NCI-H69 (cell line): ENCODE data around the gene ARMC8.

Source experiments
- DNase-seq: peaks from one replicate; lab custom pipeline; 2025; lab: John Stamatoyannopoulos, UW

Gene ARMC8

DNA sequence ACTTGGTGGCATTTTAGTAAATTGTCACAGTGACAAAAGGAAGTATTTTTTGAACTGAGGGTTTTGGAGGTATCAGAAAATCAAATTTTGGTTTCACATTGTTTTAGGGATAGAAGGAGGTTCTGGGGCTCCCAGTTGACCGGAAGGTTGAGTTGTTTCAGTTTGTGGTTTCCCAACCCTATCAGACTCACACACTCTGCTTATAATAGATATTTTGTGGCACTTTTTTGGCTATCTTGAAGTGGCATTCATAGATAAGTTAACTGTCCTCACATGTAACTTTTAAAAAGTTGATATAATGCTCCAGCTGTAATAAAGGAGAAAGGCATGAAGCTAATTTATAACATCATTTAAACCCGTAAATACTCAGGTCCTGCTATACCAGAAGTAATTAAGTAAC lies 12.8 kb downstream of the ARMC8 start:
- DNase-seq: no peak

DNA sequence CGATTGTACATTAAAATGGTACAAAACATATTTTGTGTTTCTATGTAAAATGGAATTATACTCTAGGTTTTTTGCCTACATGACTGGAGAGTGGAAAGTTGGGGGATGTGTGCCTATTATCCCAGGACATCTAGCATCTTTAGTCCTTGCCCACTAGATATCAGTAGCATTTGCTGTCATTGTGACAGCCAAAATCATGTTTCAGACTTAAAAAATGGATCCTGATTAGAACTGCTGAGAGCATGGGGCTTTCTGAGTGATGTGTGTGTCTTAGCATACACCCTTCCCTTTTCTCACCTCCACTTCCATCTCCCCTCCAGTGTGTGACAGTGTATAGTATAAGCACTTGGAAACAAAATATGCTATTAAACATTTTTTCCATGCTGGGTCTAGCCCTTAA lies 13.3 kb downstream of the ARMC8 start:
- no peak for DNase-seq

DNA sequence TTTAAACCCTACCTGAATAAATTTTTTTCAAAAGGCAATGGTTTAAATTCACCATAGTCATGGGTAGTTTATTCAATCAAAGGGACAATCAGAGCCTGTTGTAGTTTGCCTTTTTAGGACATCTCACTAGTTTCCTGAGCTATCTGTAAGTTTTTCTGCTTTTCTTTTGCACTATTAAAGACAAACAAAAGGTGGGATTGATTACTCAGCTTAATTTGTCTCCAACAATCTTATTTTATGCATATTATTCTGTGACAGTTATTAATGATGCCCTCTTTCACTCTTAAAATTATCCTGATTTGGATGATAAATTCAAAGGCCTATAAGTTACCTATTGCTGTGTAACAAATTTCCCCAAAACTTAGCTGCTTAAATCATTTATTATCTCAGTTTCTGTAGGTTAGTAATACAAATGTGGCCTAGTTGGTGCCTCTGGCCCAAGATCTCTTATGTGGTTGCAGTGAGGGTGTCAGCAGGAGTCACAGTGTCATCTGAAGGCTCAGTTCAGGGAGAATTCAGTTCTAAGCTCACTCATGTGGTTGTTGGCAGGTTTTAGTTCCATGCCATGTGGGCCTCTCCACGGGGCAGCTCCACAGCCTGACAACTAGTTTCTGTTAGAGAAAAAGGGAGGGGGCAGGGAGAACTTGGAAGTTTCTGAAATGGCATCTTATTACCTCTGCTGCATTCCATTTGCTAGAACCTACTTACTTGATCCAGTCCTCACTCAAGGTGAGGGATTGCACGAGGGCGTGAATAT lies 16.0 kb downstream of the ARMC8 start:
- DNase-seq: no peak

DNA sequence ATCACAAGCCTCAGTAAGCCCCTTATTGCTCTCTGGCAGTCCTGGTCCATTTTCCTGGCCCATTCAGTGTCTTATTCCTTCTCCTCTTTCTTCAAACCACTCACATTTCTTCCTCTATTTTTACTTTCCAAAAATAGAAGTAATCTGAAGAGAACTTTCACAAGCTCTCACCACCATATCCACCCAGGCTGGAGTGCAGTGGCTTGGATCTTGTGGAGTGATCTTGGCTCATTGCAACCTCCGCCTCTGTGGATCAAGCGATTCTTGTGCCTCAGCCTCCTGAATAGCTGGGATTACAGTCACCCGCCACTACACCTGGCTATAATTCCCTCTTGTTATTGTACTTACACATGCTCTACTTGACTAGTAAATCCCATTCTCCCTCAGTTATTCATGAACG lies 16.8 kb downstream of the ARMC8 start:
- DNase-seq: no peak

DNA sequence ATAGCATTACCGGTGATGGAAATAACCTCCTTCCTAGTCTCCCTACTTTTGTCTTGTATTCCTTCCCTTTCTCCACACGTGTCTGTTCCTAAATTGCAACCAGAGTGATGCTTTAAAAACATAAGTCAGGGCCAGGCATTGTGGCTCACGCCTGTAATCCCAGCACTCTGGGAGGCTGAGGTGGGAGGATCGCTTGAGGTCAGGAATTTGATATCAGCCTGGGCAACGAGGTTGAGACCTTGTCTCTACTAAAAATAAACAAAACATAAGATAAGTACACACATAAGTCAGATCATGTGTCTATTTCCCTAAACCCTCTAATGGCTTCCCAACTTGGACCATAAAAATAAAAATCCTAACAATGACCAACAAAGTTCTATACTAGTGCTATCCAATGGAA lies 18.4 kb downstream of the ARMC8 start:
- DNase-seq: no peak

DNA sequence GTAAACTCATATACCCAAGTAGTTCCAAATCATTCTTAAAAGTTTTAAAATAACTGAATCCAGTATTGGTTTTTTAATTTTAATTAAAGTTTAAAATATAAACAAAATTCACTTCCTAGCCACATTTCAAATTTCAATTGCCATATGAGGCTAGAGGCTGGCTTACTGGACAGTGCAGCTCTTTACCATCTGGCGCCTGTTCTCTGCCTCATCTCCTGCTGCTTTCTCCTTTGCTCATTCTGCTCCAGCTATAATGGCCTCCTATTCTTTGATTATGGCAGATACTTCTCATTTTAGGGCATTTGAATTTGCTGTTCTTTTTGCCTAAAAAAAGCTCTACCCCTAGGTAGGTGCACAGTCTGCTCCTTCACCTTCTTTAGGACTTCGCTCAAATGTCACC lies 19.1 kb downstream of the ARMC8 start:
- DNase-seq: peak; percentile 41

DNA sequence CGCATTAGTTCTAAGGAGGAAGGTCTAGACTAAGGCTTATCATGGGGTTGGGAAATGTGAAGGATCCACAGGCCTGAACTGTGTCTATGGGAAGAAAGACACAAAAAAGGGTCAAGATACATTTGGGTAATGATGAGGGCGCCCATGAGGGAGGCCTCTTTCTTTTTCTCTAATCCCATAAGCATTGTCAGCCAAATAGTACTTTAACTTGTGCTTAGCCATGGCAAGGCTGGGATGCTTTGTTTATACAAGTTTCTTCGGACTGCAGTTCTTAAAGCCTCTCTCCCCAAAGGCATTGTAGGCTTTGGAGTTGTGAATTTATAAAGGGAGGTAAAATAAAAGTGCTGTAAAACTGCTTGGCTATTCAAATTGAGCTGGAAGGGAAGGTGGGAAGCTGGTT lies 23.4 kb downstream of the ARMC8 start:
- DNase-seq: no peak

DNA sequence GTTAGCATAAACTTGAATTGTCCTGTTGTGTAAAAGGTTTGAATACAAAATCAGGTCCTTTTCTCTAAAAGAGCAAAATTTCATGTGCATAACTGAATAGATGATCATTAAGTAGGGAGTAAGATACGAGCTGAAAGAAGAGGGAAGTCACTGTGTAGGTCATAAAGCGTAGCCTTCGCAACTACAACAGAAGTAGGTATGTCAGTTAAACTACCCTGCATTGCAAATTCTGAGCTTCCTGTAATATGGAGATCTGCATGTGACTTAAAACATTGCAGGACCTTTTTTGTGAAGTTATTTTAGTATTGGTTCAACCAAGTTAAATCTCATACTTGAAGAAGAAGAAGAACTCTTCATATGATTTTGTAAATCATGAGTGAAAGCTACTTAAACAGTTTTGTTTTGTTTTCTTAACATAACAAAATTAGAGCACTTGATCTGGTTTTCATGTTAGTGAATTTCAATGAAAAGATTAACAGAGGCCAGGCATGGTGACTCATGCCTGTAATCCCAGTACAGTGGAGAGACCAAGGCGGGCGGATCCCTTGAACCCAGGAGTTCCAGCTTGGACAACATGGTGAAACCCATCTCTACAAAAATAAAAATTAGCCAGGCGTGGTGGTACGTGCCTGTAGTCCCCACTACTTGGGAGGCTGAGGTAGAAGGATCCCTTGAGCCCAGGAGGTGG lies 26.4 kb downstream of the ARMC8 start:
- DNase-seq: no peak

DNA sequence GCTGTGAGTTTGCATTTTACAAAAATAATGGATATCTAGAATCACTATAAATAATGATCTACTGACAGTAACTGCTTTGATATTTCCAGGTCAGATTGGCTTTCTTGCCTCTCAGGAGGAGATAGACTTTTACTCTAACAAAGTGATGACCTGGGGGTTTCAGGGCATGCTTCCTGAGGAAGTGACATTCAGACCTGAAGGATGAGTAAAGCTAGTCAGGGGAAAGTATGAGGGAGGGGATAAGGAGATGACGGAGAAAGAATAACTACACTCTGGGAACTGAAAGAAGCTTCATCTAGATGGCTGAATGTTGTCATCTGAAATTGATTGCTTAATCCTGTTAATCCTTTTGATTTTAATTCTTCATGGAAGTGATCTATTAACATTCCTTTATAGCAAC lies 32.2 kb downstream of the ARMC8 start:
- DNase-seq: no peak

DNA sequence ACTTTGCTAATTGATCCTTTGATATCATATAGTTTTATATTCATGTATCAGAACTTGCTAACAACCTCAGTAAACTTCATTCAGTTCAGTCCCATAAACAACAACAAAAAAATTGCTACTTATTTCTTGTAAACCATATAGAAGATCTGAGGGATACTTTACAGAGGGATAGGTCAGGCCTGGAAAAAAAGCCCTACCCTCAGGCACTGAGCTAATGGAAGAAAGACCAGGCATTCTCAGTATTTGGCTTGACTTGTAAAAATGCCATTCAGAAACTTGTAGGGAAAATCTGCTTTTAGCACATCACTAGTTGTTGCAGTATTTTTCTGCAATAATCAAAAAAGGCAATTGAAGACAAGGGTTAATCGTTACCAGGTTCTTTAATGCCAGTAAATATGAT lies 33.1 kb downstream of the ARMC8 start:
- DNase-seq: no peak

DNA sequence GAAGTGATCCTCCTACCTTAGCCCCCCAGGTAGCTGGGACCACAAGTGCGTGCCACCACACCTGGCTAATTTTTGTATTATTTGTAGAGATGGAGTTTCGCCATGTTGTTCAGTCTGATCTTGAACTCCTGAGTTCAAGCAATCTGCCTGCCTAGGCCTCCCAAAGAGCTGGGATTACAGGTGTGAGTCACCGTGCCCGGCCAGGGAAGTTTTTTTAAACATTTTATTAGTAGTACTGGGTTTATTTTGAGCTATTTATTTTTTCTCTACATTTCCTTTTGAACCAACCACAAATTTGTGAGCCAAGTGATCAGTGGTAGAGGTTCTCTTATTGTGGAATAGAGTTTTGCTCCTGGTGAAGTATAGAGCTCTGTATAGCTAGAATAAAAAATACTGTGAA lies 33.7 kb downstream of the ARMC8 start:
- no peak for DNase-seq

DNA sequence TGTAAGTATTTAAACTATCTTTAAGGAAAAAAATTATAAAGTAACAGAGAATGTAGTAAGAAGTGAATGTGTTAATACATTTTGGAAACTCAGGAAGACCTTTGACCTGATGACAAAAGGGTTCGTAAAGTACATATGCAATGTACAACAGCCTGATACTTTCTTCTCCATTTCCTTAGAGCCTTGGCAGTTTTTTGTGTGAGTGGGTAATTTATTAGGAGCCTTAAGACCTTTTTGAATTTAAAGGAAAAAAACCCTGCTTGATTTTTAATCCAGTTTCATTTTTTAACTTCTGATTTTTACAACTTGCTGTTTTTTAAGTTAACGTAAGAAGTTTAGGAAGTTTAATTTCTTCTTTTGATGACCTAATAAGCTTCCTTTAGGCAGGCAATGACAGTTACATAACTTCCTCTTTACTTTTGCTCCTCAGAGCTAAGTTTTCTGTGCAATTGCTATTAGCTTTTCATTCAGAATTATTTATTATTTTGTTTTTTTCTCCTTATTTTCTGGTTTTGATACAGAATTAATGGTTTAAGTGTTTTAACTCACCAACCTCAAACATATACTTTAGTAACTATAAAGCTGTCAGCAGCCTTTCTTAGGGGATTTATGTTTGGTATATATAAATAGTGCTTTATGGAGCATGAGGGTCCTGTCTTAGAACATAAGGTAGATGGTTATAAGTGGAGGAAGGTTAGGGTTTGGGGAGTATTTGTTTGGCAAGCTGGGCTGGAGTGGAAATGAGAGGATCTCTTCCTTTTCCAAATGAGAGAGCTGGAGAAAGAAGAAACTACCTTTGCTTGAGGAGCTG lies 35.2 kb downstream of the ARMC8 start:
- DNase-seq: no peak

DNA sequence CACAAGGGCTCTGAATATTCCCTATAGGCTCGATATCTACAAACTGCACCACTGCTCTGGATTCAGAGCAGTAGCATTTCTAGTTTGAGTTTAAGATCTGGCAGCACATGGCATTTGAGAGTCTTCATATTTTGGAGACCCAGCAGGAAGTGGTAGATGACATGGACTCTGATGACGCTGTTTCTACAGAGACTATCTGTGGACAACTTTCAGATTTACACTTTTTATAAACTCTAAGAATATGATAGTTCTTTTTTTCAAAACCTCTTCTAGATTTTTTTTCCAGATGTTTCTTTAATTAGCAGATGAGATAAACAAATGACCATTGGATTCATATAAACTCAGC lies 35.8 kb downstream of the ARMC8 start:
- no peak for DNase-seq

DNA sequence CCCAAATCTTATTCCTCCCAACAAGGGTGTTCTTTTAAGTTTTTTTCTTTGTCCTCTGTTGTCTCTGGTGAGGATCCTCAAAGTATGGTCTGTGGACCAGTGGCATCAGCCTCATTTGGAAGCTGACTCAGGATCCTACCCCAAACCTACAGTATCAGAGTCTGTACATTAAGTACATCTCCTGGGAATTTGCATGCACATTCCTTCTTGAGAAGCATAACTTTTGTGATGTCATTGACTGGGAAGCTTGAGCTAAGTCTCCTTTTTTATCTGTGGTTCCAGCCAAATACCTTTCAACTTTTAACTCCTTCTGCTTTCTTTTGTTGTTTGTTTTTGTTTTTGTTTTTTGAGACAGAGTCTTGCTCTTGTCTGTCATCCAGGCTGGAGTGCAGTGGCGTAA lies 40.5 kb downstream of the ARMC8 start:
- DNase-seq: no peak

DNA sequence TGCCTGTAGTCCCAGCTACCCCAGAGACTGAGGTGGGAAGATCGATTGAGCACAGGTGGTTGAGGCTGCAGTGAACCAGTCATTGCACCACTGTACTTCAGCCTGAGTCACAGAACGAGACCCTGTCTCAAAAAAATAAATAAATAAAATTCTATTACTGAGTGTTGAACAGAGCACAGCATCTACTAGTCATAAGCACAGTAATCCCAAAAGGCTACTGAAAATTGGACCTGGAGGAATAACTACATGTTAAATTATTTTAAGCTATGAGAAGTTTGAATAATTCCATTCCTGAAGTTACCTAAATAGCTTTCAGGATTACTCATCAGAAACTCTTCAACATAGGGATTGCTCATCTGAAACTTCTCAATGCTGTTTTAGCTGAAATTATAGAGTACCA lies 43.4 kb downstream of the ARMC8 start:
- DNase-seq: no peak

DNA sequence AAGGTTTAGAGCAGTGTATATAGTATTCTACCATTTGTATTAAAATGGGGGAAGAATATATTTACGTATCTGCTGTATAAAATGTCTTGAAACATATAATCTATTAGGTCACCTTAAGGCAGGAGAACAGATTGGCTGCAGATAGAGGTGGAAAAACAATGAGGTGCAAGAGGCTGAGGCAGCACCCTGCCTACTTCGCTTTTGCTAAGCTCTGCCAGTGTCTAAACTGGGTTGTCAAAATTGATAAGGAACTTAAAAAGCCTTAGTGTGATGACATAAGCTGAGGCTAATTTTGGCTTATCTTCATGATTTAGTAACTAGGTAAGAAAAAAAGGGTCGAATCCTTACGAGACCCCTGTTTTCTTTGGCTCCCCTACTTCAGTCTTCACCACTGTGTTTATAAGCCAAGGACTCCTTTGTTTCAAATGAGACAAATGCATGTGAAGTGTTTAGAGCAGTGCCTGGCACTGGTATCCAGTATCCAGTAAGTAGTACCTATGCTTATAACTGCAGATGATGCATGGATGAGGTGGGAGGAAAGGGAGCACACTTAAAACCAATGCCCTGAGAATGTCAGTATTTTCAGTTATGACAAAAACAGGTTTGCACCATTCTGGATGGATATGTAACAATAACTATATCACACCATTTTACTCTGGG lies 45.7 kb downstream of the ARMC8 start:
- DNase-seq: no peak

DNA sequence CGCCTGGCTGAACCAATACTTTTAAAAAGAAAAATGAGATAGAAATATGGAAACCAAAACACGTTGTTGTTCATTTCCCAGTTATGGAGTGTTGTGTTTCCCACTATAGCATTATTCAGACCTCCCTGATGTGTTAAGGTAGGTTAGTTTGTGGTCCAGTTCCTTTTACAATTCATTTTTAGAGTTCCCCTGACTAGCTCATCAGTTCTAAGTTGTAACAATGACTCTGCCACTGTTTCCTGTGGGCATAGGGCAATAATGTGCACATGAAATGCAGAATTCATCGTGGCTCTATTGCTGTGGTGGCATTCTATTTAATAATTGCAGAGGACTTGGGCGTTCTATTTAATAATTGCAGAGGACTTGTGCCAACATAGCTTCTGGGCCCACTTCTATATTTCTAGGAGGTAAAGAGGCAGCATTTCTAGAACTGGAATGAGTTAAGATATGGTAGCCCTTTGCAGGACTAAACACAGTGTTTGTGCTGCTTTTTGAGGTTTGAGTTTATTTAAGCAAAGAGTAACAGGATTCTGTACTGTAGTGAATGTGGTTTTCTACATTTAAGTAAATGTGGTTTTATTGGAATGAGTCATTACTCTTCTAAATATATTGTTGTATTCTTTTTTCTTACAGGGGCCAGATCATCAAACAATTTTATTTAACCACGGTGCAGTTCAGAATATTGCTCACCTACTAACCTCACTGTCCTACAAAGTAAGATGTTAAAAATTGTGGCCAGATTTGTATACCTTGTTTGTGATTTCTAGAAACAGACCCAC lies 47.5 kb downstream of the ARMC8 start:
- no peak for DNase-seq

DNA sequence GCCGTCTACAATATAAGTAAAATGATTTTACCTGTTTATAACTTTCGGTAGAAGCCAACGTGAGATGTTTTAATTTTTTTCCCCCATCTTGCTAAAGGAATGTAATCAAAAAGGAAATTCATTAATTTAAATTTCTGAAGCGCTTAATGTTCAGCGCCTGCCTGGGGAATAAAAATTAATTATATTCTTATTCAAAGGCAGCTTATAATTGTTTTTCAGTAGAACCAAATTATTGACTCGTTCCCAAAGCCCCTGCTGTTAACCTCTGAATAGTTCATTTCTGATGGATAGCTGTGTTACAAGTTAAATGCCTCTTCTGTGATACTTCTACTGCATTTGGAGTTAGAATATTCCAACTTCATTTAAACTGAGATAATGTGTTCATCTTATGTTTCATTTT lies 51.6 kb downstream of the ARMC8 start:
- DNase-seq: no peak

DNA sequence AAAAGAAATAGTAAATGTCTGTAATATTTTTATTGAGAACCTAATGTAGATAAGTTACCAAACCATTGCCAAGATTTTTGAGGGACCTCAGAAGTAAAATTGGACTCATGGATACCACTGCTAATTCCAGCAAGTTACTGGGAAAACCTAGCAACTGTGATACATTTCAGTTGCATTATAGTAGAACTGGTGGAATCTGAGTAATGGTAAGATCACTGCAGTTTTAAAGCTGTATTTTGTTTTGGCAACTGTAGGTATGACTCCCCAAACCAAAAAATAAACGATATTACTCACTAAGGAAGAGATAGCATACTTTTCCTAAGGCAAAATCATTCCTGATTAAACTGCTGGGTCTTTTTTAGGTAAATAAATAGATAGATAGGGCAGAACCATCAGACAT lies 54.0 kb downstream of the ARMC8 start:
- no peak for DNase-seq

DNA sequence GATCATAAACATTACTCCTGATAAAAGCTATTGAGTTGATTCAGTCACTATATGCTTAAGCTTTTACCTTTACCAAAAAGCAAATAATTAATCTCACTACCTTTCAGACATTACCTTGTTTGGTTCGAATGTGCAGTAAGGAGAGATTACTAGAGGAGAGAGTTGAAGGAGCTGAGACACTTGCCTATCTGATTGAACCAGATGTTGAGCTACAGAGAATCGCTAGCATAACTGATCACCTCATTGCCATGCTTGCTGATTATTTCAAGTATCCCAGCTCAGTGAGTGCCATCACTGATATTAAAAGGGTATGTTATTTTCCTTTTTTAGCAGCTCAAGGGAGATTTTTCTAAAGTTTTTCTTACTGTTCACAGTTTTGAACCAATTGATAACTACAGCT lies 54.6 kb downstream of the ARMC8 start:
- DNase-seq: no peak

DNA sequence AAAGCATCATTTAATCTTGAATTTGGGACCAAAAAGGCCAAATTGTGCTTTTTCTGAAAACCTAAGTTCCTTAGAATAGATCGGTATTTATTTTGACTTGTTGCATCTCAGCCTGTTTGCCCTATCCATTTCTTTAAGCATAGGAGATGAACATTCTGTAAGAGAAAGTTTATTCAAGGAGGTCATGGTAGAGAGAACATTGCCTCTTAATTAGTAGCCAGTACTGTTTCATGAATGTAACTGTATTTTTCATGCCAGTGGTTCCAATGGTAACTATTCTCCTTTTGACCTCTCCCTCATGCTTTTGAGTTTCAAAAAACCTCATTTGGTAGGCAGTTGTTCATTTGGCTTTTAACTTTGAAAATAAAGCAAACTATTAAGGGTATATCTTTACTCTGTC lies 55.4 kb downstream of the ARMC8 start:
- no peak for DNase-seq

DNA sequence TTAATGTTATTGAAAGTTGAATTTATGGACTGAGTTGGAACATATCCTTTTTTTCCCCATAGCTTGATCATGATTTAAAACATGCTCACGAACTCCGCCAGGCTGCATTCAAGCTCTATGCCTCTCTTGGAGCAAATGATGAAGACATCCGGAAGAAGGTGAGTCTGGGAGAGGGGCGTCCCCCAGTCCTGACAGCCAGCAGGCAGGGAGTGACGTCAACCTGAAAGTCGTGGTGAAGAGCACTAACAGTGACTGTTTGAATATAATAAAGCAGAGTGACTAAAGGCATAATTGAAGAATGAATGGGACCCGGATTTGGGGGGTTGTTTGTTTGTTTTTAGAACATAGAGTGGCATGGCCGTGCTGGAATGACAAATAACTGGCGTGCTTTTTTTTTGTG lies 57.9 kb downstream of the ARMC8 start:
- DNase-seq: no peak
